Inflammatory macrophage (primary cell): Measurements from ENCODE around the gene LRPAP1.
"Not testable (repeated sequence)": the region's sequence is repeated elsewhere in the genome, so short reads cannot be mapped to it uniquely, and the experiment has no call there.

ENCODE experiments used
- DNase-seq, 2 donors: peaks; one replicate each; pipeline ENCODE4 v3.0.0-alpha.2; 2020 to 2022

The LRPAP1 gene

DNA sequence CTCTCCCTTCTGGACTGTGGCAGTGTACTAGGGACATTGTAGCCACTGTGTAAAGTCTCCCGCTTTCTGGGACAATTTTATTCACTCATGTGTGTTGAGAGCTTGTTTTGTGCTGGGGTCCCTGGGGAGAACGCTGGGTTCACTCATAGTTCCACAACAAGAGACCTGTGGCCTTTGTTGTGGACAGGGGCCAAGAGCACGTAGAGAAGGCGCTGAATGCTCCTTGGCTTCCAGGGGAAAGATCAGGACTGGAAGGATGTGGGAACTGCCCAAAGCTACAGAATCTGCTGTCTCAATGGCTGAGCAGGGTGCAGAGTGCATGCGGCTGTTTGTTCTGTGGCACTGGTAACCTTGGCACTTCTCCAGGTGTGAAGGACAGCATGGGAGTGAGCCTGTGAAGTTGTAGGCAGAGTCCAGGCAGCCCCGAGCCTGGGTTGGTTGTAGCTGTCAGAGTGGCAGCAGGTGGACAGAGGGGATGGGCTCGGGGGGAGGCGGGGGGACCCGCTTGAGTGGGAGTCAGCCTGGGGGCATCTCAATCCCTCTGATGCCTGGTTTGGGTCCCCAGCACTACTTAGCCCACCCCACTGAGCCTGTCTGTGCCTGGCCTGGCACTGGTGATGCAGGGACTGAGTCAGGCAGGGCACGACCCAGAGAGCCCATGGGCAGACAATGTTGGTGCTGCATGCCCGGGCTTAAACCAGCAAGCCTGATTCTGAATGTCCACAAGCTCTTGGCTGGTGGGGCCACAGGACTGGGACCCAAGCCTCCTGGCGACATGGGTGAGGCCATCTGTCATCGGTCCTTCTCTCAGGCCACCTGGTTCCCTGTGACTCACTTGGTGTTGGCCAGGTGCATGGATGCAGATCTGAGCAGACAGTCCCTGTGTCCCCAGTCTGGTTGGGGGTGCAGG is 27.4 kb upstream of the LRPAP1 start:
- not testable (repeated sequence) for DNase-seq

DNA sequence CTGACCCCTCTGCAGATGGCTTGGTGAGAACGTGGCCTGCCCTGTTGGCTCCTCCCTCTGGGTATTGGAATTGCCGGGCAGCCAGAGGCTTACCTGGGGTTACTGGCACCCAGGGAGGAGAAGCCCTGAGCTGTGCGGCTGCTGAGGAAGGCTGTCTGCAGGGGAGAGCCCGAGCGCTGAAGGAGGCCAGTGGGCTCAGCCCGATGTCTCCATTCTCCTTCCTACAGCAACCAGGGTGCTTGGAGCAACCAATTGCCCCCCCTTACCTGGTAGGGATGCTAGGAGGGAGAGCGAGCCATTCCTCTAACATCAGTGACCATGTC is 26.3 kb upstream of the LRPAP1 start:
- not testable (repeated sequence) for DNase-seq

DNA sequence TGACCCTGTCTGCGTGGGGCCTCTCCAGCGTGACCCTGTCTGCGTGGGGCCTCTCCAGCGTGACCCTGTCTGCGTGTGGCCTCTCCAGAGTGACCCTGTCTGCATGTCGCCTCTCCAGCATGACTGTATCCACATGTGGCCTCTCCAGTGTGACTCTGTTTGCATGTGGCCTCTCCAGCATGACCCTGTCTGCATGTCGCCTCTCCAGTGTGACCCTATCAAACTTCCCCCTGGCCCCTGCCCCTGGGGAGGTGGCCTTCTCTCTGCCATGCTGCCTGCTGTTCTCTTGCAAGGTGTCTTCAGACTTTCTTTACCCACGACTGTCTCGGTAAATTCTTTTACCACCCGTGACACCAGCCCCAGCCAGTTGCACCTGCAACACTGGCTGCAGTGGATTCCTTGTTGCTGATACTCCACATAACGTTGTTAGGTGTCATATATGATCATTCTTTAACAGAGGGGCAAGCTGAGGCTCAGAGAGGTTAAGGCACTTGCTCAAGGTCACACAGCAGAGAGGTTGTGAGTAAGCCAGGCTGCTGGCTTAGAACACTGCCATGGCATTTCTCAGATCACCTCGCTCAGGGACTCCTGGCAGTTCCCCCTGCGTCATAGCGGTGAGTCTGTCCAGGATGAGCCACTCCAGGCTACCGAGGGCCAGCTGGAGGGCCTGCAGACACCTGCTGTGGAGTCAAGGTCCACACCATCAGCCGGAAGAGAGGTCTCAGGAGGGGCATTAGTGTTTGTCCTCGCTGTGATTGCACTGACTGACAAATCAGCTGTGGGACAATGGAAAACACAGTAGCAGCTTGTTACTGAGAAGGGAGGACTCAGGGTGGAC is 25.7 kb upstream of the LRPAP1 start:
- DNase-seq: peak in 1 of 2 donors; percentile 48

DNA sequence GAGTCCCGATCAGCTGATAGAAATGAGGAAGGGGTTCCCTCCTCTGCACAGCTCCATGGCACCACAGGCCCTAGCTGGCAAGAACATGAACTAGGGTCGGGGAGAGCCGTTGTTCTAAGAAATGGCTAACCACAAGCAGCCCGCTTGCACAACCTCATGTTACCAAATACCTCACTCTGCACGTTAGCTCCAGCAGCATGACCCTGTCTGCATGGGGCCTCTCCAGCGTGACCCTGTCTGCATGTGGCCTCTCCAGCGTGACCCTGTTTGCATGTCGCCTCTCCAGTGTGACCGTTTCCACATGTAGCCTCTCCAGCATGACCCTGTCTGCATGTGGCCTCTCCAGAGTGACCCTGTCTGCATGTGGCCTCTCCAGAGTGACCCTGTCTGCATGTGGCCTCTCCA is 24.9 kb upstream of the LRPAP1 start:
- peak; percentile 98 to 99 for DNase-seq

DNA sequence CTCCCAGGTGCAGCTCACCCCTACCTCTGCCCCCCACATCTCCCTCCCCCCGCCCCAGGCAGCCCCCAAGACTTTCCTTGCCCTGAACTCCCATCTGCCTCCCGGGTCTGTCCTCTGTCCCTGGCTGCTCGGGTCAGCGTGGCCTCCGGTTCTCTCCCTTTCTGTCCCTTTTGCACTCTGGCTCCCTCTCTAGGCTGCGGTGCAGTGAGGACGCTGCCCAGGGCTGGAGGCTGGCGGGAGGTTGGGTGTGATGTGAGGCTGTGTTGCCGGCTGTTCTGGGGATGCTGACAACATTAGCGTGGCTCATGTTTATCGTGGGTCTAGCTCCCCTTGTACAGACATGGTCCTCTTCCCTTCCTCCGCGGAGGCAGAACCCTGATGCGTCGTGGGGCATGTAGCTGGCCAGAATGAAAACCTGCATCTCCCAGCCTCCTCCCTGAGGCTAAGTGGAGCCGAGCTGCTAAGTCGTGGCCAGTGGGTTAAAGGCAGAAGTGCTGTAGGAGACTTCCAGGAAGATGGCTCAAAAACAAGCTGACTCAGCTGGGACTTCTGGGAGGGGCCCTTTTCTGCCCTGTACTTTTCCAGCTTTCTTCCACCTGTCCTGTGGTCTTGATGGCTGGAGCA is 24.1 kb upstream of the LRPAP1 start:
- DNase-seq: peak; percentile 16 to 33

DNA sequence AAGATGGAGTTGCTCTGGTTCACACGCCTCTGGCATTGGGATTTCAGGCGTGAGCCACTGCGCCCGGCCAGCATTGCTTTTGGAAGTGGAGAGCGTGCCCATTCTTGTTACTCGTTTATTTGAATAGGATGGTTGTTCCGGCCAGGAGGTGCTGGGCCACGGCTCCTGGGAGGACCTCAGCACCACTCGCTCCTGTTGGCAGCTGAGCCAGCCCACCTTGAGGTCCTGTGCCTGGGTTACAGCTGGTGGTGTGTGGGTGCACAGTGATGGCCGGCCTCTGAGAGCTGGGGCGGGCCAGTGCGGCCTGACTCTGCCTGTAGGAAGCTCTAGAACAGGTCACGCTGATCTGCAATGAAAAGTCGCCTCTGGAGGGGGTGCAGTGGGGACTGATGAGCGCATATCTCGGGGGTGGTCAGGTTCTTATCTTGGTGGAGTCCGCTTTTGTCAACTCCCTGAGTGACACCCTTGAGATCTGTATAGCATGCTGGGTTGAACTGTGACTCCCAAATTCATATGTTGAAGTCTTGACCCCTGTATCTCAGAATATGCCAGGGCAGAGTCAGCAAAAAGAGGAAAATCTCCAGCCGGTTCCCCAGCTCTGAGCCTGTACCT is 23.3 kb upstream of the LRPAP1 start:
- not testable (repeated sequence) for DNase-seq

DNA sequence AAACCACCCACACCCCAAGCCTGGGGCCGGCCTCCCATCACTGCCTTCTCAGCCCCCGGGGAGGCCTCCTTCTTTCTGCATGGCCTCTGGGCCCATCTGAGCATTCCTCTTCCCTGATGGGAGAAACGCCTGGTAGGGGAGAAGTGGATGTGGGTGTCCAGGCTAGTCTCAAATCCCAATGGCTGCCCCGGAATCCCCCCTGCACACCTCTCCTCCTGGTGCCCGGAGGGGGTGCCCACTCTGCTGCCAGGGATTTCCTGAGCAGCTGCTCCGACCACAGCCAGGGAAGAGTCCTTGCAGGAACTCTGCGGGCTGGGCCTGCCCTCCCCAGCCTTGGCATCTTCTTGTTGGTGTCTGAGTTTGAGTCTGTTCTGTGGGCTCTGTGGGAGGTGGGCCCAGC is 19.1 kb upstream of the LRPAP1 start:
- DNase-seq: not testable (repeated sequence)

DNA sequence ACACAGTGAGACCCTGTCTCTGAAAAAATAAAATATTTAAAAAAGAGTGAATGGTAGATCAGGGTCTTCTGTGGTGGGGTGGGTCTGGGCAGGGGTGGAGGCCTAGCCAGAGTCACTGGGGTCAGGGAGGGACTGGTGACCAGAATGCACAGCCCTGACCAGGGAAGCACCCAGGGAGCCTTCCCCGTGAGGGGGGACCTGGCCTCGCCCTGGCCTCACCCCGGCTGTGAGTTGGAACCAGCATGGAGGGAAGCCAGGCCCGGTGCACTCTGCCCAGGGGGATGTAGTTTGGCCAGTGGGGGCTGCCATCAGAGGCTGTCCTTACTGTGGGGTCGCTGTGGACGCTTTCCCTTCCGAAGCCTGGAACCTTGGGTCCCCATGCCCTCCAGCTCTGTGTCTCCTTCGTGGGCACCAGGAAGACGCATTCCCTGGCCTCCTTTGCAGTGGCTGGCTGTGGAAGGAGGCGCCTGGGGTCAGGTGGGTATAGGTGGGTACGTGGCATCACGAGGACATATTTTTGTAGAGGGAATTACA is 18.6 kb upstream of the LRPAP1 start:
- DNase-seq: not testable (repeated sequence)

DNA sequence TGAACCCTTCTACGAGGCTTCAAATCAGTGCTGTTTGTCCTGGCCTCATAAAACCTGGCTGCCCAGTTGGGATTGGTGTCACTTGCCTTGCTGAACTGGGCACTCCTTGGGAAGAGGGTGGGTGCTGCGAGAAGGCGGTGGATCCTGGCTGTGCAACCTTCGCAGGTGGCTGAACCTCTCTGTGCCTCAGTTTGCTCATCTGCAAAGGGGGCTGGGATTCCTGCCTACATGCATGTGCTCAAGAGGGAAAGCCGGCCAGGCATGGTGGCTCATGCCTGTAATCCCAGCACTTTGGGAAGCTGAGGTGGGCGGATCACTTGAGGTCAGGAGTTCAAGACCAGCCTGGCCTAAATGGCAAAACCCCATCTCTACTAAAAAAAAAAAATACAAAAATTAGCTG is 17.8 kb upstream of the LRPAP1 start:
- not testable (repeated sequence) for DNase-seq

DNA sequence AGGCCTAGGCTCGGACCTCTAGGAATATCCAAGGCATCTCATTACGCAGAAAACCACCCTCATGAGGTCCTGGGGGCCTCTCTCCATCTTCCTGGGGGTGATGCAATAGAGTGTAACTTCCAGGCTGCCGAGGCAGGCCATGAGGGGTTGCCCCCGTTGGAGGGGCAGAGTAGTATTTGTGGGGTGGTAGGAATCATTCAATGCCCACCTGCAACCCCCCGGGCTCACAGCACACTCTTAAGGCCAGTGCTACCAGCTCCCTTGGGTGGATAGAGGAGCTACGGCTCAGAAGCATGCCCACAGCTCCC is 17.4 kb upstream of the LRPAP1 start:
- DNase-seq: not testable (repeated sequence)

DNA sequence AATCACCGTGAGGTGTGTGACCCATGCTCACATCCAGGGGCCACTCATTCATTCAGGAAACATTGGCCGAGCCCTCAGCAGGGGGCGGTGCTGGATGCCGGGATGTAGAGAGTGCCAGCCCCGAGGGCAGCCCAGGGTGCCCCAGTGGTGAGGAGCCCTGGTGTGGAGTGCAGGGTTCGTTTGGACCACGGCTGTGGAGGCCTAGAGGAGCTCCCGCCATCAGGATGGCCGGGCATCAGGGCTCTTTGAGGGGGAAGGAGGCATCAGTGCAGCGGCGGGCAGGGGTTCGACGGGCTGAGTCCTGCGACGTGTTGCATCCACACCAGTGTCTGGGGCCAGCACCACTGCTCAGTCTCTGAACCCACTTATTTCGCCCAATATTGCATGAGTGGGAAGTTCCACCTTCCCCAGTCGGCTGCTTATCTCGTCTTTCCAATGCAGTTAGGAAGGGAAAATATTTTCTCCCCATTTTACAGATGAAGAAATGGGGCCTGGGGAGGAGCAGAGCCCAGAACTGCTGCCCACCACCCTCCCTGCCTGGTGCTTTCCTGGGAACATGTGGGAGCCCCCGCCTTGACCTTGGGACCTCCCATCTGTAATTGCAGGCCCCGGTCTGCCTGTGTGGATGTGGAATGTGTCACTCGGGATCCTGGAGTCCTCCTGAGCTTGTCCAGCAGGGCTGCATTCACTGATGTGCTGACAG is 16.9 kb upstream of the LRPAP1 start:
- DNase-seq: not testable (repeated sequence)

DNA sequence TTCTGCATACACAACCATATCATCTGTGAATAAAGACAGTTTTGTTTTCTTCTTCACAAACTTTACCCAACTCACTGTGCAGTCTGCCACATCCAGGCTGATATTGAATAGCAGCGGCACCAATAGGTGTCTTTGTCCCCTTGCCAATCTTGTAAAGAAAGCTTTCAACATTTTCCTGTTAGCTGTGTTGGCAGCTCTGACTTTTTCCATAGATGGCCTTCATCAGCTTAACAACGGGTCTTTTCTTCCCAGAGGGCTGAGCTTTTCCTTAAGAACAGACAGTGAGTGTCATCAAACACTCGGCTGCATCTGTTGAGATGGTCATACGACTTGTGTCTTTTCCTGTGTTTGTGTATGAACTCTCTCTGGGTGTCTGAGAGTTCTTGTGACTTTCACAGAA is 14.5 kb upstream of the LRPAP1 start:
- DNase-seq: not testable (repeated sequence)

DNA sequence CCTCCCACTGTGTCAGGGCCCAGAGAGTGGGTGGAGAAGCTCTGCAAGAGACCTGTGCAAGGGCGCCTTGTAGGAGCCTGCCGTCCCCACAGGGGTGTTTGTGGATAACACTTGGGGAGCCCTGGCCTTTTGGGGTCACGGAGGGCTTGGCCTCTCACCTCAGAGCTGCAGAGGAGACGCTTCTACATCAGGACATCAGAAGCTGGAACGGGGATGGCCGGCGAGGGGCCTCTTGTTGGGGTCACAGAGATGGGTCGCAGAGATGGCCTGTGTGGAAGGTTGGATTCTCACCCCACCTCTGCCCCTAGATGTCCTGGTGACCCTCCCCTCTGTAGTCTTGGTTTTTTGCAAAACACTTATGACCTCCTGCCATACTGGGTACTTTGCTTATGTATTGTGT is 13.1 kb upstream of the LRPAP1 start:
- DNase-seq: not testable (repeated sequence)

DNA sequence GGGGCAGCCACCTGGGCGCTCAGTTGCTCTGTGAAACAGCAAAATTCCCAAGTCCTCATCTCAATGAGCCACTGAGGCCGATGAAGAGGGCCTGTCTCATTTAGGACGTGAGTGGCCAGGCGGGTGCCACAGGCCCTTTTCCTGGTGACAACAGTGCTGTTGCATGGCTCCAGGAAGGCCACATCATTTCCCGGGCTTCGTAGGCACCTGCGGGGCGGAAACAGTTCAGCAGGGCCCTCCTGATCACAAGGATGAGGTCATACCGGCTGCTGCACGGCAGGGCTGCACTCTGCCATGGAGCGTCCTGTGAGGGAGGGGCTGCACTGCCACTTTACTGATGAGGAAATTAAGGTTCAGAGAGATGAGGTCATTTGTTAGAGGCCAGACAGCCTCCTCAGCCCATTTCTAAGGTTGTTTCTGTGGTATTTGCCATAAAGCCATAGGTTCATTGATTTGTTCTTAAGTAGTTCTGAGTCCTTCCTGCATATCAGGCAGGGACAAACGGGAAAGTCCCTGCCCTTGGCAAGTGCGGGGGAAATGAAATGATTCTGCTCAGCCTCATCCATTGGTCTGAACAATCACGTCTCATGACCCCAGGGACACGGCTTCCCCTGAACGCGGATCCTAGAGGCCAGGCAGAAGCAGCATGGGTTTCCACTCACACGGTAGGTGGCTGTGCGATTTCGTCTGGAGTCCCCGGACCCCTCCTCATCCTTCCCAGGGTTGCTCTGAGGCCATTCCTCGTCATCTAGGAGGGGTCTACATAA is 12.2 kb upstream of the LRPAP1 start:
- DNase-seq: not testable (repeated sequence)

DNA sequence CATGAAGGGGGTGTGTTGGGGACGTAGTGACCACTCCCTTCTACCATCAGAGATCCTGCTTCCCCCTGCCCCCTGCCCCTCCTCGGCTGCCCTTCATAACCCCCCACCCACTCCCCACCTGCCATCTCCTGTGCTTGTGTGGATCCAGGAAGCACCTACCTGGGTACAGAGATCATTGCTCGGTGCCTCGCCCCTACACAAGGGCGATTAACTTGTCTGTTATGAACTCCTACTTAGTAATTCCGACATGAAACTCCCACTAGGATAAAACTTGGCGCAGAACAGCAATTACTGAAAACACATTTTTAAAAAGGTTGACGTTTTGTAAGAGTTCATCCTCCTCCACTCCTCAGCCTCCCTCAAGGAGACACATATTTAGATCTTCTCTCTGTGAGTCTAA is 11.2 kb upstream of the LRPAP1 start:
- not testable (repeated sequence) for DNase-seq

DNA sequence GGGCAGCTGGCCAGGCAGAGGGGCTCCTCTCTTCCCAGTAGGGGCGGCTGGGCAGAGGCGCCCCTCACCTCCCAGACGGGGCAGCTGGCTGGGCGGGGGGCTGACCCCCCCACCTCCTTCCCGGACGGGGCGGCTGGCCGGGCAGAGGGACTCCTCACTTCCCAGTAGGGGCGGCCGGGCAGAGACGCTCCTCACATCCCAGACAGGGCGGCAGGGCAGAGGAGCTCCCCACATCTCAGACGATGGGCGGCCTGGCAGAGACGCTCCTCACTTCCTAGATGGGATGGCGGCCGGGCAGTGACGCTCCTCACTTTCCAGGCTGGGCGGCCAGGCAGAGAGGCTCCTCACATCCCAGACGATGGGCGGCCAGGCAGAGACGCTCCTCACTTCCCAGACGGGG is 6.7 kb upstream of the LRPAP1 start:
- not testable (repeated sequence) for DNase-seq

DNA sequence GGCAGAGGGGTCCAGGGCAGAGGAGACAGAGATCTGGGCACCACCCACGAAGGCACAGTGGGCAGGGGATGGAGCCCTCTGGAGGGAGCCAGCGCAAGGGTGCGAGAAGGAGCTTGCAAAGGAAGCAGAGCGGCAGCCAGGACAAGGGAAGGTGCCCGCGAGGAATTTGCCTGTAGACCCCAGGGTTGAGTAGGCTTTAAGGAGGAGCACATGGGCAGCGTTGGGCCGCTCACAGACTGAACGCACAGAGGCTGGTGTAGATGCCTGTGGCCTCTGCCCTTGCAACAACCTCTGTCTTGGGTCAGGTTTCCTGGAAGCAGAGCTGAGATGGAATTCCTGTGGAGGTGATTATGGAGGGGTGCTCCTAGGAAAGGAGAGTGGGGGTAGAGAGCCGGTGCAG is 3.6 kb upstream of the LRPAP1 start:
- not testable (repeated sequence) for DNase-seq

DNA sequence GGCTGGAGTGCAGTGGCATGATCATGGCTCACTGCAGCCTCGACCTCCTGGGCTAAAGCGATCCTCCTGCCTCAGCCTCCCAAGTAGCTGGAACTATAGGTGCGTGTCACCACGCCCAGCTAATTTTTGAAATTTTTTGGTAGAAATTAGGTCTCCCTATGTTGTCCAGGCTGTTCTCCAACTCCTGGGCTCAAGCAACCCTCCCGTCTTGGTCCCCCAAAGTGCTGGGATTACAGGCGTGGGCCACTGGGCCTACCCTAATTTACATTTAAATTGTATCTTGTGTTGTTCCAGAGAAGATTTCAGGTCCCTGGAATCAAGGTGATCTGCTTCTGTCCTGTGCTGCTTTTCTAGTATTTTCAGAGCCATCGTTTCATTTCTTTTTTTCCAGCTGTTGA is 1.2 kb upstream of the LRPAP1 start:
- no peak for DNase-seq

DNA sequence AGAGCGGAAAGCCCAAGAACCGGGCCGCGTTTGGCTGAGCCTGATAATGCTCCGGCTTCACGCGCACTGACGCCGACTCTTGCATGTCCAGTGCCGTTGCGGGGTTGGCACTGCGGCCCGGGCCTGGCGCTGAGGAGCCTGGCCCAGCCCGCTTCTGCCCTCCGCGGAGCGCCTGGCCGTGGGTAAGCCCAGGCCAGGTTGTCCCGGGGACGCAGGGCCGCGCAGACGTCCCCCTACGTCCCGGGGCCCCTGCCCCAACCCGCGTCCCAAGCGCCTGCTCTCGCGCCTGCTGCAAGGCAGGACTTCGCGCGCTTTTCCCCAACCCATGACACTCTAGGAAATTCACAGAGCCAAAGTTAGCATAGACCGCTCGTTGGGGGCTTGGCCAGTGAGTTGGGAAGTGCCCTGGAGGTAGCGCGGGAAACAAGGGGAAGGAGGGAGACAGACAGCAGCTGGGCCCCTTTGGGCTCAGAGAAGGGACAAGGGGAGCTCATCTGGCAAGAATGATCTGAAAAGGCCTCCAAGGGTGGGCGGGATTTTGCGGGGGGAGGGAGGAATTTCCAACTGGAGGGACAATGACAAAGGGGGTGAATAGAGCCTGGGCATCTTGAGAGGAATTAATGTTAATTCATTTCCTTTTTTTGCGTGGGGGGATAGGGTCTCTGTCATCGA is 665 bp upstream of the LRPAP1 start:
- no peak for DNase-seq

DNA sequence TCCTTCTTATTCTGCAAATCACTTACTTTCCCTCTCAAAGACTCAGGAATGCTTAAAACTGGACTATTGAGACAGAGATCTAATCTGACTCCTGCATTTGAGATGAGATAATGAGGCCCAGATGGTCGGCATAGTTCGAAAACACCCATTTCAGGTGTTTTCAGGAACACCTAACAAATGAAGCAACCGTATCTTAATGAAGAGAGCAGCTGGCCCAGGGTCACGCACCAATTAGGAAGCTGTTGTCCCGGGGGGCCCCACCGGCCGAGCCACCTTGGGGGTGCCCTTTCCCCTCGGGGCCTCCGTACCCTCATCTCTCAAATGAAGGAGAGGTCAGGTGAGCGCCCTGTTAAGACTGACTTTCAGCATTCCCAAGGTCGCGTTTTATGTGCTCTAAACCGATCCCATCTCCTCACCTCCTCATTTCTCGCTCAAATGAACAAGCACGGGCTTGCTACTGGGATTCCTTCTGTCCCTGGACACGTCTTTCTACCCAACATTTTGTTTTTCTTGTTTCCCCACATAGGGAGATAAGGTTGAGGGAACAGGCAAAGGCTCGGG is 824 bp downstream of the LRPAP1 start:
- DNase-seq: no peak
